ENCODE measurements around the gene BUD23.
"Not testable (repeated sequence)": the region's sequence is repeated elsewhere in the genome, so short reads cannot be mapped to it uniquely, and the experiment has no call there.

BUD23 gene

GRCh38 chr7:73706126-73707044 lies 23.0 kb downstream of the BUD23 start:
- no peak overlapping the region for H3K27ac ChIP-seq
- TF ChIP-seq CTCF (conservative IDR thresholded peaks at IDR 0.05), result no peak

- no peak for TF ChIP-seq CTCF (conservative IDR thresholded peaks at IDR 0.05)
- H3K27ac ChIP-seq, result no peak overlapping the region
Measured at GRCh38 chr7:73707045-73707631, 23.7 kb downstream of the BUD23 start.

GRCh38 chr7:73708961-73709549 lies 25.7 kb downstream of the BUD23 start:
- H3K27ac ChIP-seq, result no peak overlapping the region
- no peak for TF ChIP-seq CTCF (conservative IDR thresholded peaks at IDR 0.05)

- no peak overlapping the region for H3K27ac ChIP-seq
- TF ChIP-seq CTCF (conservative IDR thresholded peaks at IDR 0.05), result no peak
Measured at GRCh38 chr7:73712773-73713172, 29.4 kb downstream of the BUD23 start.

- H3K27ac ChIP-seq, result not testable (repeated sequence)
Measured at GRCh38 chr7:73713319-73713718, 29.9 kb downstream of the BUD23 start.

GRCh38 chr7:73715648-73716317 lies 32.4 kb downstream of the BUD23 start:
- no peak for TF ChIP-seq CTCF (conservative IDR thresholded peaks at IDR 0.05)
- no peak overlapping the region for H3K27ac ChIP-seq

- no peak overlapping the region for H3K27ac ChIP-seq
- no peak for TF ChIP-seq CTCF (conservative IDR thresholded peaks at IDR 0.05)
Measured at GRCh38 chr7:73716318-73716890, 33.0 kb downstream of the BUD23 start.

All from VCaP (cell line).